SK-N-SH (cell line): Measurements from ENCODE around the gene WNK4. TPM values are rescaled to one million over a fixed set of nuclear protein-coding genes. Genes with fewer than 3 reads are reported as not detected.
A peak's percentile ranks its signal among the peaks of the same experiment; 100 is the strongest.

Experiments used
- CTCF ChIA-PET: fragments of 300-600, 350-600 bp; formaldehyde crosslinking; extraction: SDS; loops from one replicate; lab custom pipeline; 2021; lab: Yijun Ruan, JAX
- POLR2A ChIA-PET: fragments of 350-600 bp; sonication (Branson Sonifier 250); formaldehyde crosslinking; extraction: SDS; loops from one replicate; lab custom pipeline; 2020; ENCODE audit warnings: antibody characterized with exemption, inconsistent platforms; lab: Yijun Ruan, JAX
- DNase-seq: peaks from one replicate; pipeline ENCODE4 v3.0.0; 2012
- H2AFZ ChIP-seq: fragments of 200-600 bp; sonication (generic); 2 replicates; pipeline ENCODE4 v1.8.1; 2016; ENCODE audit warnings: antibody characterized with exemption, mild to moderate bottlenecking, low read depth
- H3F3A ChIP-seq: fragments of 200-600 bp; sonication (generic); replicated peaks from 2 replicates; pipeline ENCODE3; 2016; ENCODE audit warnings: antibody characterized with exemption, mild to moderate bottlenecking; ENCODE audit not compliant: insufficient read depth
- H3K27ac ChIP-seq, 2 experiments: fragments of 200-500 bp in 1 of 2; fragments of 200-600 bp in 1 of 2; sonication (Bioruptor generic) in 1 of 2; sonication (generic), shearing (Covaris generic) in 1 of 2; 2 replicates each; pipeline versions ENCODE4 v1.5.1 to v1.6.1; 2014 to 2016; ENCODE audit warnings: low read depth in 2 of 2, inconsistent platforms in 1 of 2, low read length in 1 of 2, mild to moderate bottlenecking in 1 of 2, mixed read lengths in 1 of 2
- H3K27me3 ChIP-seq: fragments of 200-600 bp; sonication (generic), shearing (Covaris generic); 2 replicates; pipeline ENCODE4 v1.6.1; 2016; ENCODE audit warnings: mixed run types; ENCODE audit not compliant: insufficient read depth
- H3K36me3 ChIP-seq, 2 experiments: fragments of 200-500 bp in 1 of 2; fragments of 200-600 bp in 1 of 2; sonication (Bioruptor generic) in 1 of 2; sonication (generic) in 1 of 2; replicated peaks in 1 of 2; 2 replicates each; pipeline versions ENCODE3 to v1.5.1; 2014 to 2016; ENCODE audit warnings: low read length in 1 of 2, mild to moderate bottlenecking in 1 of 2; ENCODE audit not compliant: insufficient read depth in 2 of 2, control insufficient read depth in 1 of 2
- H3K4me1 ChIP-seq, 2 experiments: fragments of 200-500 bp in 1 of 2; fragments of 200-600 bp in 1 of 2; sonication (Bioruptor generic) in 1 of 2; sonication (generic), shearing (Covaris generic) in 1 of 2; 2 replicates each; pipeline versions ENCODE4 v1.5.1 to v1.6.1; 2014 to 2016; ENCODE audit warnings: low read depth in 1 of 2, low read length in 1 of 2, mixed run types in 1 of 2; ENCODE audit not compliant: insufficient read depth in 2 of 2, control insufficient read depth in 1 of 2
- H3K4me2 ChIP-seq: fragments of 200-600 bp; sonication (generic), shearing (Covaris generic); 2 replicates; pipeline ENCODE4 v1.6.1; 2017; ENCODE audit warnings: mixed run types
- H3K4me3 ChIP-seq, 2 experiments: fragments of 200-500 bp in 1 of 2; fragments of 200-600 bp in 1 of 2; sonication (Bioruptor generic) in 1 of 2; sonication (generic), shearing (Covaris generic) in 1 of 2; 2 replicates each; pipeline versions ENCODE4 v1.5.1 to v1.8.1; 2014 to 2016; ENCODE audit warnings: low read depth in 2 of 2, inconsistent platforms in 1 of 2, low read length in 1 of 2, mild to moderate bottlenecking in 1 of 2, mixed read lengths in 1 of 2, moderate library complexity in 1 of 2
- H3K79me2 ChIP-seq: fragments of 200-600 bp; sonication (generic); 2 replicates; pipeline ENCODE4 v1.8.1; 2017; ENCODE audit warnings: mild to moderate bottlenecking; ENCODE audit not compliant: insufficient read depth
- H3K9ac ChIP-seq: fragments of 200-600 bp; sonication (generic); 2 replicates; pipeline ENCODE4 v1.6.1; 2017; ENCODE audit warnings: mixed run types
- H3K9me2 ChIP-seq: fragments of 200-600 bp; sonication (generic); 2 replicates; pipeline ENCODE4 v1.6.1; 2017; ENCODE audit warnings: mixed run types
- H3K9me3 ChIP-seq: fragments of 200-600 bp; sonication (generic); 2 replicates; pipeline ENCODE4 v1.6.1; 2017; ENCODE audit warnings: mixed run types, mild to moderate bottlenecking, moderate library complexity
- H4K20me1 ChIP-seq: fragments of 200-600 bp; sonication (generic); 2 replicates; pipeline ENCODE4 v1.6.1; 2017; ENCODE audit warnings: mild to moderate bottlenecking, mixed run types; ENCODE audit not compliant: insufficient read depth
- CHD2 ChIP-seq: fragments of 150-350 bp; IDR thresholded peaks from 2 replicates; pipeline ENCODE4 v1.6.1; 2018; ENCODE audit warnings: low read length; ENCODE audit not compliant: partially characterized antibody
- ELF1 ChIP-seq: IDR thresholded peaks from 2 replicates; pipeline ENCODE4 v1.4.0; 2012
- EP300 ChIP-seq, 2 experiments: IDR thresholded peaks; 2 replicates each; pipeline versions ENCODE4 v1.4.0 to v1.6.1; 2012; ENCODE audit warnings: borderline replicate concordance in 1 of 2, low read depth in 1 of 2, low read length in 1 of 2
- FOSL2 ChIP-seq: IDR thresholded peaks from 2 replicates; pipeline ENCODE4 v1.4.0; 2012; ENCODE audit warnings: low read depth, mild to moderate bottlenecking, moderate library complexity, borderline replicate concordance
- FOXJ3 ChIP-seq: sonication (generic); formaldehyde crosslinking; IDR thresholded peaks from 2 replicates; pipeline ENCODE4 v1.5.1; 2020; ENCODE audit warnings: mild to moderate bottlenecking, missing genetic modification reagents
- FOXM1 ChIP-seq: IDR thresholded peaks from 2 replicates; pipeline ENCODE4 v1.4.0; 2012; ENCODE audit warnings: low read depth, mild to moderate bottlenecking
- GABPA ChIP-seq: IDR thresholded peaks from 2 replicates; pipeline ENCODE4 v1.4.0; 2012; ENCODE audit warnings: low read depth, mild to moderate bottlenecking
- MXI1 ChIP-seq: IDR thresholded peaks from 2 replicates; pipeline ENCODE4 v1.6.1; 2012; ENCODE audit warnings: mild to moderate bottlenecking, low read depth, low read length, improper control_type of control experiment
- POLR2AphosphoS5 ChIP-seq: IDR thresholded peaks from 2 replicates; pipeline ENCODE4 v1.6.1; 2012; ENCODE audit warnings: low read depth, low read length
- RAD21 ChIP-seq: IDR thresholded peaks from 2 replicates; pipeline ENCODE4 v1.6.1; 2012; ENCODE audit warnings: mild to moderate bottlenecking, low read length
- RCOR1 ChIP-seq: fragments of 150-350 bp; IDR thresholded peaks from 2 replicates; pipeline ENCODE4 v1.6.1; 2017; ENCODE audit warnings: antibody characterized with exemption, low read length
- RFX5 ChIP-seq: IDR thresholded peaks from 2 replicates; pipeline ENCODE4 v1.6.1; 2012; ENCODE audit warnings: mild to moderate bottlenecking, improper control_type of control experiment, low read length
- RXRA ChIP-seq: IDR thresholded peaks from 2 replicates; pipeline ENCODE4 v1.4.0; 2012; ENCODE audit warnings: low read depth, mild to moderate bottlenecking, borderline replicate concordance
- SIN3A ChIP-seq: IDR thresholded peaks from 2 replicates; pipeline ENCODE4 v1.6.1; 2012; ENCODE audit warnings: low read depth, mild to moderate bottlenecking, low read length, moderate library complexity, borderline replicate concordance
- SMC3 ChIP-seq: IDR thresholded peaks from 2 replicates; pipeline ENCODE4 v1.6.1; 2012; ENCODE audit warnings: low read depth, low read length, improper control_type of control experiment
- TAF1 ChIP-seq: IDR thresholded peaks from 2 replicates; pipeline ENCODE4 v1.6.1; 2012; ENCODE audit warnings: low read depth, mild to moderate bottlenecking, low read length, moderate library complexity, borderline replicate concordance
- YY1 ChIP-seq: IDR thresholded peaks from 2 replicates; pipeline ENCODE4 v1.4.0; 2012; ENCODE audit warnings: low read depth, mild to moderate bottlenecking
- WGBS: methylation state at CpG from one replicate; pipeline ENCODE4 v1.1.6; 2017; ENCODE audit warnings: low lambda C conversion rate; 5-methylcytosine and 5-hydroxymethylcytosine counted together
- polyA plus RNA-seq, 3 experiments: library from polyadenylated mRNA; depleted of rRNA; stranded (reverse); fragments of >200 nt; gene quantifications; 2 replicates each; pipeline ENCODE4 v1.2.3, GENCODE V29; 2012
- TF ChIP-seq, protein P1 (sequence below): fragments of 150-350 bp; IDR thresholded peaks from 2 replicates; pipeline ENCODE4 v1.6.1; 2016; ENCODE audit warnings: mild to moderate bottlenecking, low read depth, low read length
- TF ChIP-seq, protein P2 (sequence below): IDR thresholded peaks from 2 replicates; pipeline ENCODE4 v1.4.0; 2012; ENCODE audit warnings: low read depth, borderline replicate concordance
- TF ChIP-seq, protein P3 (sequence below): IDR thresholded peaks from 2 replicates; pipeline ENCODE4 v1.6.1; 2012; ENCODE audit warnings: mild to moderate bottlenecking, low read depth, low read length, moderate library complexity
- TF ChIP-seq, protein P4 (sequence below): IDR thresholded peaks from 2 replicates; pipeline ENCODE4; 2012
- TF ChIP-seq, protein P5 (sequence below): IDR thresholded peaks from 2 replicates; pipeline ENCODE4 v1.4.0; 2012; ENCODE audit warnings: low read depth
- TF ChIP-seq, protein P6 (sequence below): IDR thresholded peaks from 2 replicates; pipeline ENCODE4 v1.4.0; 2012; ENCODE audit warnings: low read depth, borderline replicate concordance

Gene WNK4
- polyA plus RNA-seq, 1 of the 3 experiments (the other 2 are of a cell fraction) = 12.5 TPM

DNA sequence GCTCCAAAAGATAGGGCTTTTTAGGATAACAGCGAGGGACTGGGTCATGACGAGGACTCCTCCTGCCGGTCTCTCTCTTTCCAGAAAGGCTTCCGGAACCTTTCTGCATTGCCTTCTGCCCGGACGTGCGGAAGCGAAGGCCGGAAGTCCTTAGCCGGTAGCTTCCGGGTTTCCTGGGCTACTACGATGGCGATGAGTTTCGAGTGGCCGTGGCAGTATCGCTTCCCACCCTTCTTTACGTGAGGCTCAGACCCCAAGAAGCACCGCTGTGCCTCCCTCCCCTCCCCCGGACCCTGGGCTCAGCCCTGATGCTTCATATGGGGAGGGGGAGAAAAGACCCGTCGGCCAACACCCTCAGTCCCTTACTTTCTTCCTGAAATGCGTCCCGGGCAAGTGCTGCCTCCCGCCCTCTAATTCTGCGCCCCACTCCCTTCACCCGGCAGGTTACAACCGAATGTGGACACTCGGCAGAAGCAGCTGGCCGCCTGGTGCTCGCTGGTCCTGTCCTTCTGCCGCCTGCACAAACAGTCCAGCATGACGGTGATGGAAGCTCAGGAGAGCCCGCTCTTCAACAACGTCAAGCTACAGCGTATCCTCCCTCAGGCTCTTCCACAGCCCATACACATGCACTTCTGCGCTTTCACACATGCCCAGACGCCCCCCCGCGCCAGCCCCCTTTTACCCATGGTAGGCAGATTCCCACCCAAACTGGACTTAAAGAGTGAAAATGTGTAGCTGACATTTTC, 6.9 kb upstream of the WNK4 start, which contains the start of gene VPS25:
Gene VPS25, plus strand, starts transcription at position 160 of the 746 bp plus-strand sequence. Its CDS starts 27 bp downstream, at position 187.
- Histone ChIP-seq H3K4me1 (peaks cover 3 to 15% of the 10 kb centered on the region in 2 experiments; a peak in 2 of 4 replicates), H3F3A (peaks cover 29% of the 10 kb centered on the region), H3K9ac (peak within 1 kb of the TSS; percentile 94), H3K36me3 (peaks cover 9 to 39% of the 10 kb centered on the region in 2 experiments), H3K9me2 (no peaks in the 10 kb centered on the region), H4K20me1 (no peaks in the 10 kb centered on the region), H3K4me2 (peak within 1 kb of the TSS; percentile 99), H3K27ac (peak within 1 kb of the TSS; percentile 68 to 90), H3K27me3 (no peaks in the 10 kb centered on the region), H3K79me2 (peaks cover 32% of the 10 kb centered on the region), H2AFZ (peak within 1 kb of the TSS; percentile 91; the same call in 1 of the 2 replicates), H3K4me3 (peak within 1 kb of the TSS; percentile 73 to 98), H3K9me3 (no peaks in the 10 kb centered on the region)
- CTCF ChIA-PET = interaction anchor here (0.7 to 4.0 kb wide), 9 partner anchors 8 to 221 kb away, joined by 3 to 48 read pairs (median 3); partner anchors contain the start of genes BECN1, HSD17B1 and RAMP2
- POLR2A ChIA-PET = interaction anchor here (0.6 to 1.9 kb wide), 8 partner anchors 9 to 497 kb away, joined by 3 to 17 read pairs (median 5); partner anchors contain the start of genes CNTD1, COA3, NAGLU and PSMC3IP
- 0% methylated on average over 12 of the region's 39 CpGs for WGBS
- DNase-seq = peak; percentile 85
- no peak for TF ChIP-seq SMC3
- peak; percentile 99 for TF ChIP-seq GABPA
- TF ChIP-seq, protein P1, sequence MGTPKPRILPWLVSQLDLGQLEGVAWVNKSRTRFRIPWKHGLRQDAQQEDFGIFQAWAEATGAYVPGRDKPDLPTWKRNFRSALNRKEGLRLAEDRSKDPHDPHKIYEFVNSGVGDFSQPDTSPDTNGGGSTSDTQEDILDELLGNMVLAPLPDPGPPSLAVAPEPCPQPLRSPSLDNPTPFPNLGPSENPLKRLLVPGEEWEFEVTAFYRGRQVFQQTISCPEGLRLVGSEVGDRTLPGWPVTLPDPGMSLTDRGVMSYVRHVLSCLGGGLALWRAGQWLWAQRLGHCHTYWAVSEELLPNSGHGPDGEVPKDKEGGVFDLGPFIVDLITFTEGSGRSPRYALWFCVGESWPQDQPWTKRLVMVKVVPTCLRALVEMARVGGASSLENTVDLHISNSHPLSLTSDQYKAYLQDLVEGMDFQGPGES = no peak
- TF ChIP-seq FOSL2 = peak; percentile 27; the same call in 1 of the 2 replicates
- TF ChIP-seq, protein P2, sequence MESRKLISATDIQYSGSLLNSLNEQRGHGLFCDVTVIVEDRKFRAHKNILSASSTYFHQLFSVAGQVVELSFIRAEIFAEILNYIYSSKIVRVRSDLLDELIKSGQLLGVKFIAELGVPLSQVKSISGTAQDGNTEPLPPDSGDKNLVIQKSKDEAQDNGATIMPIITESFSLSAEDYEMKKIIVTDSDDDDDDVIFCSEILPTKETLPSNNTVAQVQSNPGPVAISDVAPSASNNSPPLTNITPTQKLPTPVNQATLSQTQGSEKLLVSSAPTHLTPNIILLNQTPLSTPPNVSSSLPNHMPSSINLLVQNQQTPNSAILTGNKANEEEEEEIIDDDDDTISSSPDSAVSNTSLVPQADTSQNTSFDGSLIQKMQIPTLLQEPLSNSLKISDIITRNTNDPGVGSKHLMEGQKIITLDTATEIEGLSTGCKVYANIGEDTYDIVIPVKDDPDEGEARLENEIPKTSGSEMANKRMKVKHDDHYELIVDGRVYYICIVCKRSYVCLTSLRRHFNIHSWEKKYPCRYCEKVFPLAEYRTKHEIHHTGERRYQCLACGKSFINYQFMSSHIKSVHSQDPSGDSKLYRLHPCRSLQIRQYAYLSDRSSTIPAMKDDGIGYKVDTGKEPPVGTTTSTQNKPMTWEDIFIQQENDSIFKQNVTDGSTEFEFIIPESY = no peak
- peak in 1 of 2 experiments; percentile 35; a peak in 1 of 4 replicates for TF ChIP-seq EP300 (IDR thresholded peaks at IDR 0.05; ENCODE audit: borderline replicate concordance in 1 of 2, low read depth in 1 of 2, low read length in 1 of 2)
- TF ChIP-seq FOXM1 = no peak
- no peak for TF ChIP-seq CHD2
- TF ChIP-seq, protein P3, sequence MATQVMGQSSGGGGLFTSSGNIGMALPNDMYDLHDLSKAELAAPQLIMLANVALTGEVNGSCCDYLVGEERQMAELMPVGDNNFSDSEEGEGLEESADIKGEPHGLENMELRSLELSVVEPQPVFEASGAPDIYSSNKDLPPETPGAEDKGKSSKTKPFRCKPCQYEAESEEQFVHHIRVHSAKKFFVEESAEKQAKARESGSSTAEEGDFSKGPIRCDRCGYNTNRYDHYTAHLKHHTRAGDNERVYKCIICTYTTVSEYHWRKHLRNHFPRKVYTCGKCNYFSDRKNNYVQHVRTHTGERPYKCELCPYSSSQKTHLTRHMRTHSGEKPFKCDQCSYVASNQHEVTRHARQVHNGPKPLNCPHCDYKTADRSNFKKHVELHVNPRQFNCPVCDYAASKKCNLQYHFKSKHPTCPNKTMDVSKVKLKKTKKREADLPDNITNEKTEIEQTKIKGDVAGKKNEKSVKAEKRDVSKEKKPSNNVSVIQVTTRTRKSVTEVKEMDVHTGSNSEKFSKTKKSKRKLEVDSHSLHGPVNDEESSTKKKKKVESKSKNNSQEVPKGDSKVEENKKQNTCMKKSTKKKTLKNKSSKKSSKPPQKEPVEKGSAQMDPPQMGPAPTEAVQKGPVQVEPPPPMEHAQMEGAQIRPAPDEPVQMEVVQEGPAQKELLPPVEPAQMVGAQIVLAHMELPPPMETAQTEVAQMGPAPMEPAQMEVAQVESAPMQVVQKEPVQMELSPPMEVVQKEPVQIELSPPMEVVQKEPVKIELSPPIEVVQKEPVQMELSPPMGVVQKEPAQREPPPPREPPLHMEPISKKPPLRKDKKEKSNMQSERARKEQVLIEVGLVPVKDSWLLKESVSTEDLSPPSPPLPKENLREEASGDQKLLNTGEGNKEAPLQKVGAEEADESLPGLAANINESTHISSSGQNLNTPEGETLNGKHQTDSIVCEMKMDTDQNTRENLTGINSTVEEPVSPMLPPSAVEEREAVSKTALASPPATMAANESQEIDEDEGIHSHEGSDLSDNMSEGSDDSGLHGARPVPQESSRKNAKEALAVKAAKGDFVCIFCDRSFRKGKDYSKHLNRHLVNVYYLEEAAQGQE = peak; percentile 69
- TF ChIP-seq RCOR1 = no peak
- TF ChIP-seq FOXJ3 (CRISPR knock-in tag) = no peak
- TF ChIP-seq, protein P4, sequence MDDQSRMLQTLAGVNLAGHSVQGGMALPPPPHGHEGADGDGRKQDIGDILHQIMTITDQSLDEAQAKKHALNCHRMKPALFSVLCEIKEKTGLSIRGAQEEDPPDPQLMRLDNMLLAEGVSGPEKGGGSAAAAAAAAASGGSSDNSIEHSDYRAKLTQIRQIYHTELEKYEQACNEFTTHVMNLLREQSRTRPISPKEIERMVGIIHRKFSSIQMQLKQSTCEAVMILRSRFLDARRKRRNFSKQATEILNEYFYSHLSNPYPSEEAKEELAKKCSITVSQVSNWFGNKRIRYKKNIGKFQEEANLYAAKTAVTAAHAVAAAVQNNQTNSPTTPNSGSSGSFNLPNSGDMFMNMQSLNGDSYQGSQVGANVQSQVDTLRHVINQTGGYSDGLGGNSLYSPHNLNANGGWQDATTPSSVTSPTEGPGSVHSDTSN = 0 out of 2 replicates have a peak, but pooled peaks have one; percentile 30
- TF ChIP-seq RXRA = no peak
- TF ChIP-seq SIN3A = peak; percentile 94
- TF ChIP-seq, protein P5, sequence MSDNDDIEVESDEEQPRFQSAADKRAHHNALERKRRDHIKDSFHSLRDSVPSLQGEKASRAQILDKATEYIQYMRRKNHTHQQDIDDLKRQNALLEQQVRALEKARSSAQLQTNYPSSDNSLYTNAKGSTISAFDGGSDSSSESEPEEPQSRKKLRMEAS = peak; percentile 82
- TF ChIP-seq RAD21 = 0 out of 2 replicates have a peak, but pooled peaks have one; percentile 7
- peak; percentile 99 for TF ChIP-seq POLR2AphosphoS5
- peak; percentile 82 for TF ChIP-seq YY1
- peak; percentile 85 for TF ChIP-seq MXI1
- peak; percentile 95 for TF ChIP-seq ELF1
- TF ChIP-seq TAF1 = peak; percentile 99
- TF ChIP-seq RFX5 = peak; percentile 76
- TF ChIP-seq, protein P6, sequence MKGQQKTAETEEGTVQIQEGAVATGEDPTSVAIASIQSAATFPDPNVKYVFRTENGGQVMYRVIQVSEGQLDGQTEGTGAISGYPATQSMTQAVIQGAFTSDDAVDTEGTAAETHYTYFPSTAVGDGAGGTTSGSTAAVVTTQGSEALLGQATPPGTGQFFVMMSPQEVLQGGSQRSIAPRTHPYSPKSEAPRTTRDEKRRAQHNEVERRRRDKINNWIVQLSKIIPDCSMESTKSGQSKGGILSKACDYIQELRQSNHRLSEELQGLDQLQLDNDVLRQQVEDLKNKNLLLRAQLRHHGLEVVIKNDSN = 0 out of 2 replicates have a peak, but pooled peaks have one; percentile 17
